WERI-Rb-1 (cell line): ENCODE data around the gene IL10.

Source experiments
- DNase-seq: peaks from one replicate; pipeline ENCODE4 v3.0.0-alpha.2; 2020
- H3K27ac ChIP-seq: fragments of 250-450 bp; sonication (Bioruptor Pico); 2 replicates; pipeline ENCODE4 v1.5.1; 2020; ENCODE audit warnings: mild to moderate bottlenecking, moderate library complexity
- H3K27me3 ChIP-seq: fragments of 250-450 bp; sonication (Bioruptor Pico); 2 replicates; pipeline ENCODE4 v1.5.1; 2021; ENCODE audit warnings: mild to moderate bottlenecking, low read depth, moderate library complexity; ENCODE audit not compliant: insufficient read depth, severe bottlenecking
- H3K36me3 ChIP-seq: fragments of 250-450 bp; sonication (Bioruptor Pico); 2 replicates; pipeline ENCODE4 v1.5.1; 2020; ENCODE audit warnings: mild to moderate bottlenecking, moderate library complexity
- H3K4me3 ChIP-seq: 2 replicates; pipeline ENCODE4 v1.5.1; 2011; ENCODE audit warnings: low read depth, mild to moderate bottlenecking, control low read depth, low read length
- H3K9me3 ChIP-seq: fragments of 250-450 bp; sonication (Bioruptor Pico); 2 replicates; pipeline ENCODE4 v1.5.1; 2021; ENCODE audit warnings: mild to moderate bottlenecking, moderate library complexity; ENCODE audit not compliant: severe bottlenecking
- CTCF ChIP-seq: IDR thresholded peaks from 2 replicates; pipeline ENCODE4 v1.5.1; 2011; ENCODE audit warnings: low read depth, mild to moderate bottlenecking, control low read depth, inconsistent platforms, low read length

The IL10 gene

GRCh38 chr1:206721454-206721853 lies 50.8 kb downstream of the IL10 start:
- peaks cover 30% of the 10 kb centered on the region for H3K36me3 ChIP-seq
- DNase-seq: no peak
- H3K27me3 ChIP-seq: no peaks in the 10 kb centered on the region
- no peaks in the 10 kb centered on the region for H3K9me3 ChIP-seq
- no peak overlapping the region for H3K27ac ChIP-seq
- TF ChIP-seq CTCF: no peak
- H3K4me3 ChIP-seq: no peak overlapping the region

DNA sequence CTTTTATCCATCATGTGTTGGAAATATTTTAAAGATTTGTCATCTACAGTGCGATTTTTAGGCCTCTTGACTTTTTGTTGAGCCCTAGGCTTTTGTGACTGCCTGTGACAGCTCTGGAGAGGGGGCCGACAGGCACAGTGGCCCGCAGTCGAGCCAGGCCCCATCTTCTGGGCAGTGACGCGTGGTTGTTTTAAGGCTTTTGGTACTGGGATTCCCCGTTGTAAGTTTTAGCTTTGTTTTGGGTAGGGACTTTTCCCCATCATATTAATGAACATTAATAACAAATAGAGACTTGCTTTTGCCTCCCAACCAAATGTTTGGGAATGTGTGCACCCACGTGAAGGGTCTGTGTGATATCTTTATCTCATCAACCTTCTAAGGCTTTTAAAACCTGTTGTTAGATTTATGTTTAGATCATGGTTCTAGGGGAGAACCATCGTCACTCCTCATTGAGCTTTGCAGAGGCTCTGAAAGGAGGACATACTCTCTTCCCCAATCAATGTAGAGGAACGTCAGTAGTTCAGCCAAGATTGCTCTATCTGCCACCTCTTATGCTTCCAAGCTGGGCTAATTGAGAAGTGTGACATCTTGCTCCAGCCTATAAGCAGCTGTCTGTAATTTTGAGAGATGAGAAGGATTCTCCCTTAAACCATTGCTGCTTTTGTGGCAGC lies 53.0 kb downstream of the IL10 start:
- H3K9me3 ChIP-seq: no peaks in the 10 kb centered on the region
- peaks cover 30% of the 10 kb centered on the region for H3K36me3 ChIP-seq
- DNase-seq: no peak
- no peak for TF ChIP-seq CTCF
- no peaks in the 10 kb centered on the region for H3K27me3 ChIP-seq
- H3K27ac ChIP-seq: no peak overlapping the region
- no peak overlapping the region for H3K4me3 ChIP-seq

DNA sequence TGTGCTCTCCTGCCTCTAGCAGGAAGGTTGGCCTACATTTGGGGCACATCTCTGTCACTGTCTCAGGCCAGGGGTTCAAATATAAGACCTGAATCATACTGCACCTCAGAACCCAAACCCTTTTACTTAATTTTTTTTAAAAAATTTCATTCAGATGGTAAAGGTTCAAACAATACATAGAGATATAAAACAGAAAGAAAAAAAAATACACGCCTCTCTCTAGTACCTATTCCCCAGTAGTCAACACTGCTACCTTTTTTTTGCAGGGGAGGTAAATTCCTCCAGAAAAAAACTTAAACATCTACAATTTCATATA lies 54.7 kb downstream of the IL10 start:
- no peak for TF ChIP-seq CTCF
- peaks cover 18% of the 10 kb centered on the region; the same call in 1 of the 2 replicates for H3K36me3 ChIP-seq
- H3K4me3 ChIP-seq: no peak overlapping the region
- no peak for DNase-seq
- H3K27ac ChIP-seq: no peak overlapping the region
- H3K9me3 ChIP-seq: no peaks in the 10 kb centered on the region
- H3K27me3 ChIP-seq: no peaks in the 10 kb centered on the region
